ENCODE measurements around the gene ANXA2. TPM values are rescaled to one million over a fixed set of nuclear protein-coding genes. Genes with fewer than 3 reads are reported as not detected.

ANXA2 gene
- total and polyA plus RNA-seq, 3 experiments from 2014 or later: 212 to 471 (median 219) TPM

DNA sequence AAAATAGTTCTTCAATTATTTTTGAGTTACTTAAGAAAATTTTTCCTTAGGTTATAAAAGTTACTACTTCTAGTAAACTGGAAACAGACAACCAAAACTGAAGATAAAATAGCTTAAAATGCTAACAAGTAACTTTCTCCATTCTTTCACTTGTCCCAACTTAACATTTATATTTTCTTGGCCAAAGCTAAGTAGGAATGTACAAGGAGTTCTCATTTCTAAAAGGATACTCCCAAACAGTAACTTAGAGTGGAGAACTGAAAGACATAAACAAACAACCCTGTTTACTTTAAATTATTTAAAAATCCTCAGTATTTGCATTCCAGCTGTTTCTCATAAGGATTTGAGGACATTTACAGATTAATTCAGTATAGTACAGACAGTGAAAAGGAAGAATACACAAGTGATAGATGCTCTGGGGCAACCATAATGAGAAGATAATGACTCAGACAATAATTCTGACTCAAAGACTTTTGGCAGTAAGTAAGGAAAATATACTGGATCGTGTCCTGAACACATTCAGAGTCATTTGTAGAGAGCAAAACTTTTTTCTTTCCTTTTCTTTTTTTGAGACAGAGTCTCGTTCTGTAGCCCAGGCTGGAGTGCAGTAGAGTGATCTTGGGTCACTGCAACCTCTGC is 29.2 kb upstream of the ANXA2 start:
- peaks cover 0 to 6% (median 0%) of the 10 kb centered on the region in 3 donors for H3K4me1 Mint-ChIP-seq
- no peak overlapping the region for H3K4me3 Mint-ChIP-seq
- Histone ChIP-seq H3K4me3 (ENCODE audit: low read length) (no peak overlapping the region), H3K9me3 (ENCODE audit: low read length) (no peaks in the 10 kb centered on the region), H3K27ac (ENCODE audit: low read depth, low read length) (no peak overlapping the region), H3K27me3 (ENCODE audit: insufficient read depth, low read length, poor library complexity, severe bottlenecking) (no peaks in the 10 kb centered on the region), H3K4me1 (ENCODE audit: insufficient read depth, low read length) (no peaks in the 10 kb centered on the region), H3K36me3 (ENCODE audit: insufficient read depth, low read length) (no peaks in the 10 kb centered on the region)
- H3K27ac Mint-ChIP-seq: no peak overlapping the region
- ChIA-PET POLR2A (no interaction called here), CTCF (interaction anchor here (0.8 kb wide), 1 partner anchor 10 kb away, joined by 3 read pairs; no protein-coding TSS in a partner anchor)
- DNase-seq: no peak
- H3K36me3 Mint-ChIP-seq: peaks cover 3 to 65% (median 19%) of the 10 kb centered on the region in 3 donors
- no peaks in the 10 kb centered on the region for H3K9me3 Mint-ChIP-seq
- H3K27me3 Mint-ChIP-seq: no peaks in the 10 kb centered on the region

GRCh38 chr15:60425461-60425860 is 27.7 kb upstream of the ANXA2 start:
- no peaks in the 10 kb centered on the region for H3K9me3 ChIP-seq (ENCODE audit: low read length)
- H3K36me3 ChIP-seq (ENCODE audit: insufficient read depth, low read length): no peaks in the 10 kb centered on the region
- no peak overlapping the region for H3K27ac ChIP-seq (ENCODE audit: low read depth, low read length)
- no peak for DNase-seq
- ChIA-PET CTCF (no interaction called here), POLR2A (no interaction called here)
- peaks cover 0 to 6% (median 0%) of the 10 kb centered on the region in 3 donors for H3K4me1 Mint-ChIP-seq
- no peaks in the 10 kb centered on the region for H3K4me1 ChIP-seq (ENCODE audit: insufficient read depth, low read length)
- no peak overlapping the region for H3K4me3 Mint-ChIP-seq
- H3K27me3 ChIP-seq (ENCODE audit: insufficient read depth, low read length, poor library complexity, severe bottlenecking): no peaks in the 10 kb centered on the region
- H3K27me3 Mint-ChIP-seq: no peaks in the 10 kb centered on the region
- peak overlapping the region in 1 of 8 donors; percentile 23 for H3K27ac Mint-ChIP-seq
- H3K36me3 Mint-ChIP-seq: peaks cover 1 to 56% (median 14%) of the 10 kb centered on the region in 3 donors
- no peak overlapping the region for H3K4me3 ChIP-seq (ENCODE audit: low read length)
- H3K9me3 Mint-ChIP-seq: no peaks in the 10 kb centered on the region

- no peak overlapping the region for H3K4me3 ChIP-seq (ENCODE audit: low read length)
- H3K36me3 Mint-ChIP-seq: peaks cover 0 to 50% (median 14%) of the 10 kb centered on the region in 3 donors
- DNase-seq: no peak
- H3K4me1 Mint-ChIP-seq: peaks cover 0 to 6% (median 0%) of the 10 kb centered on the region in 3 donors
- H3K9me3 ChIP-seq (ENCODE audit: low read length): no peaks in the 10 kb centered on the region
- no peaks in the 10 kb centered on the region for H3K4me1 ChIP-seq (ENCODE audit: insufficient read depth, low read length)
- H3K9me3 Mint-ChIP-seq: no peaks in the 10 kb centered on the region
- no peaks in the 10 kb centered on the region for H3K27me3 Mint-ChIP-seq
- no peaks in the 10 kb centered on the region for H3K27me3 ChIP-seq (ENCODE audit: insufficient read depth, low read length, poor library complexity, severe bottlenecking)
- POLR2A ChIA-PET: no interaction called here
- CTCF ChIA-PET: no interaction called here
- peak overlapping the region in 6 of 8 donors; percentile 9 to 57 (median 32) for H3K27ac Mint-ChIP-seq
- H3K36me3 ChIP-seq (ENCODE audit: insufficient read depth, low read length): no peaks in the 10 kb centered on the region
- no peak overlapping the region for H3K4me3 Mint-ChIP-seq
- H3K27ac ChIP-seq (ENCODE audit: low read depth, low read length): no peak overlapping the region
Measured at GRCh38 chr15:60424006-60424405, 26.2 kb upstream of the ANXA2 start.

DNA sequence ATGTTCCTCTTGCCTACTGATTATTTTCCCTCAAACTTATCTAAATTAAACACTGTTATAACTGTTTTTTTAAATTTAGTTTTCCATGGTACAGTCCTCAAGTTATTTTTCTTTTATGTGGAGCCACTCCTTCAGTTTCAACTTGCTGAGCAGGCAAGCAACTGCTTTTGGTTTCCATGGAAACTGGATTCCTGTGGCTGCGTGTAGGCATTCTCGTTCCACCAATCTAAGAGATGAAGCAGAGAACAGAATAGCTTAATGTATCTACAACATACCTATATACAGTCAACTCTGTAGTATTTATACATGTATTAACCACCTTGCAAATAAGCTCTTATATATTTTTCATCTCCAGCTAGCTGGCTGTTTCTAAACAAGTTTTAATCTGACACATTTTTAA is 25.8 kb upstream of the ANXA2 start:
- peaks cover 0 to 6% (median 0%) of the 10 kb centered on the region in 3 donors for H3K4me1 Mint-ChIP-seq
- CTCF ChIA-PET: no interaction called here
- H3K27ac ChIP-seq (ENCODE audit: low read depth, low read length): no peak overlapping the region

DNA sequence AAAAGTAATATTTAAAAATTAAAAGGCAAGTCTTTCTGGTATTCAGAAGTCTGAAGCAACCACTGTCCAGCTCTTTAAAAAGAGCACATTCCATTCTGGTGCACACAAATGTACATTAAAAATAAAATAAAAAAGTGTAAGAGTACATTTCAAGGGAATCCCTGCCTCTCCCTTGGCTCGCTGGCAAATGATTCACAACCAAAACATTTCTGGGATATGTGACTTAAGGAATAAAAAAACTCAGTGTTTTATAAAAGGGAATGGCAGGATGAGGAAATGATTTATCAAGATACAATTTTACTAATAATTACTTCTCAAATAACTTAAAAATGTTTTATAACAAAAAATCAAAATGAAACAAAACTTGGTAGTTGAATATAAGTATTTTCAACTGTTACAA is 23.8 kb upstream of the ANXA2 start:
- Histone ChIP-seq H3K4me3 (ENCODE audit: low read length) (no peak overlapping the region), H3K36me3 (ENCODE audit: insufficient read depth, low read length) (no peaks in the 10 kb centered on the region), H3K27ac (ENCODE audit: low read depth, low read length) (no peak overlapping the region), H3K4me1 (ENCODE audit: insufficient read depth, low read length) (no peaks in the 10 kb centered on the region), H3K9me3 (ENCODE audit: low read length) (no peaks in the 10 kb centered on the region), H3K27me3 (ENCODE audit: insufficient read depth, low read length, poor library complexity, severe bottlenecking) (no peaks in the 10 kb centered on the region)
- peaks cover 0 to 6% (median 0%) of the 10 kb centered on the region in 3 donors for H3K4me1 Mint-ChIP-seq
- no peak overlapping the region for H3K4me3 Mint-ChIP-seq
- peaks cover 0 to 34% (median 14%) of the 10 kb centered on the region in 3 donors for H3K36me3 Mint-ChIP-seq
- H3K27me3 Mint-ChIP-seq: no peaks in the 10 kb centered on the region
- ChIA-PET CTCF (no interaction called here), POLR2A (interaction anchor here (0.9 kb wide), 1 partner anchor 15 kb away, joined by 3 read pairs; no protein-coding TSS in a partner anchor)
- H3K27ac Mint-ChIP-seq: no peak overlapping the region
- no peak for DNase-seq
- H3K9me3 Mint-ChIP-seq: no peaks in the 10 kb centered on the region

More for the DNA sequence above, 25.8 kb upstream of the ANXA2 start:
- H3K27ac Mint-ChIP-seq: peak overlapping the region in 4 of 8 donors; percentile 39 to 58 (median 50)
- H3K36me3 ChIP-seq (ENCODE audit: insufficient read depth, low read length): no peaks in the 10 kb centered on the region
- H3K36me3 Mint-ChIP-seq: peaks cover 0 to 49% (median 14%) of the 10 kb centered on the region in 3 donors
- H3K27me3 Mint-ChIP-seq: no peaks in the 10 kb centered on the region
- DNase-seq: no peak
- no peaks in the 10 kb centered on the region for H3K9me3 Mint-ChIP-seq
- H3K4me3 ChIP-seq (ENCODE audit: low read length): no peak overlapping the region
- H3K27me3 ChIP-seq (ENCODE audit: insufficient read depth, low read length, poor library complexity, severe bottlenecking): no peaks in the 10 kb centered on the region
- POLR2A ChIA-PET: no interaction called here
- H3K9me3 ChIP-seq (ENCODE audit: low read length): no peaks in the 10 kb centered on the region
- no peak overlapping the region for H3K4me3 Mint-ChIP-seq
- no peaks in the 10 kb centered on the region for H3K4me1 ChIP-seq (ENCODE audit: insufficient read depth, low read length)

- ChIA-PET POLR2A (no interaction called here), CTCF (no interaction called here)
- no peak for DNase-seq
- Histone ChIP-seq H3K4me3 (ENCODE audit: low read length) (no peak overlapping the region), H3K4me1 (ENCODE audit: insufficient read depth, low read length) (no peaks in the 10 kb centered on the region), H3K27me3 (ENCODE audit: insufficient read depth, low read length, poor library complexity, severe bottlenecking) (no peaks in the 10 kb centered on the region), H3K27ac (ENCODE audit: low read depth, low read length) (no peak overlapping the region), H3K9me3 (ENCODE audit: low read length) (no peaks in the 10 kb centered on the region), H3K36me3 (ENCODE audit: insufficient read depth, low read length) (no peaks in the 10 kb centered on the region)
- no peaks in the 10 kb centered on the region for H3K9me3 Mint-ChIP-seq
- peaks cover 0 to 6% (median 0%) of the 10 kb centered on the region in 3 donors for H3K4me1 Mint-ChIP-seq
- no peak overlapping the region for H3K4me3 Mint-ChIP-seq
- H3K36me3 Mint-ChIP-seq: peaks cover 0 to 25% (median 11%) of the 10 kb centered on the region in 3 donors
- no peaks in the 10 kb centered on the region for H3K27me3 Mint-ChIP-seq
- peak overlapping the region in 4 of 8 donors; percentile 1 to 32 (median 8) for H3K27ac Mint-ChIP-seq
Measured at GRCh38 chr15:60420203-60420716, 22.5 kb upstream of the ANXA2 start.

DNA sequence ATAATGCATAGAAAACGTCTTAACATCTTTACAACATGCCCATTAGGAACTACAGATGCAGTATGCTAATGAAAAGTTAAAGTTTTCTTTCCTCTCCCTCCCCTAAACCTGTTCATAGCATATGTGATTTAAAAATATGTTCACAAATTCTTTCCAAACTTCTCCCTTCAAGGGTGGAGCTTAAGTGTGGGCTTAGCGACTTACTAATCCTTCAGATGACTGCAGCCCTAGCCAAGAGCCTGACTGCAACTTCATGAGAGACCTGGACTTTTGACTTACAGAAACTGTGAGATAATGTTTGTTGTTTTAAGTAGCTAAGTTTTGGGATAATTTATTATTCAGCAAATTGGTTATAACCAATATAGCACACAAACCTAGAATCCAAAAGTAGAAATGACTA is 22.0 kb upstream of the ANXA2 start:
- Mint-ChIP-seq H3K27me3 (no peaks in the 10 kb centered on the region), H3K9me3 (no peaks in the 10 kb centered on the region), H3K36me3 (peaks cover 0 to 21% (median 11%) of the 10 kb centered on the region in 3 donors), H3K4me1 (peaks cover 0 to 6% (median 0%) of the 10 kb centered on the region in 3 donors), H3K27ac (peak overlapping the region in 2 of 8 donors; percentile 39 to 48), H3K4me3 (no peak overlapping the region)
- POLR2A ChIA-PET: no interaction called here
- H3K36me3 ChIP-seq (ENCODE audit: insufficient read depth, low read length): no peaks in the 10 kb centered on the region
- CTCF ChIA-PET: no interaction called here
- no peak overlapping the region for H3K27ac ChIP-seq (ENCODE audit: low read depth, low read length)
- DNase-seq: no peak
- no peak overlapping the region for H3K4me3 ChIP-seq (ENCODE audit: low read length)
- no peaks in the 10 kb centered on the region for H3K4me1 ChIP-seq (ENCODE audit: insufficient read depth, low read length)
- H3K27me3 ChIP-seq (ENCODE audit: insufficient read depth, low read length, poor library complexity, severe bottlenecking): no peaks in the 10 kb centered on the region
- no peaks in the 10 kb centered on the region for H3K9me3 ChIP-seq (ENCODE audit: low read length)

GRCh38 chr15:60418096-60418495 is 20.3 kb upstream of the ANXA2 start:
- DNase-seq: no peak
- Histone ChIP-seq H3K4me1 (ENCODE audit: insufficient read depth, low read length) (no peaks in the 10 kb centered on the region), H3K27ac (ENCODE audit: low read depth, low read length) (no peak overlapping the region), H3K36me3 (ENCODE audit: insufficient read depth, low read length) (no peaks in the 10 kb centered on the region), H3K9me3 (ENCODE audit: low read length) (no peaks in the 10 kb centered on the region), H3K4me3 (ENCODE audit: low read length) (no peak overlapping the region), H3K27me3 (ENCODE audit: insufficient read depth, low read length, poor library complexity, severe bottlenecking) (no peaks in the 10 kb centered on the region)
- no peaks in the 10 kb centered on the region for H3K4me1 Mint-ChIP-seq
- CTCF ChIA-PET: no interaction called here
- POLR2A ChIA-PET: no interaction called here
- no peak overlapping the region for H3K27ac Mint-ChIP-seq
- no peak overlapping the region for H3K4me3 Mint-ChIP-seq
- H3K9me3 Mint-ChIP-seq: no peaks in the 10 kb centered on the region
- no peaks in the 10 kb centered on the region for H3K27me3 Mint-ChIP-seq
- peaks cover 0 to 10% (median 5%) of the 10 kb centered on the region in 3 donors for H3K36me3 Mint-ChIP-seq

All from CD8-positive, alpha-beta memory T cell (primary cell).